Fibroblast of lung (primary cell): ENCODE data around the gene COL4A1. TPM values are rescaled to one million over a fixed set of nuclear protein-coding genes. Genes with fewer than 3 reads are reported as not detected.

Experiments used
- DNase-seq, 2 donors: peaks; one replicate each; pipeline versions ENCODE4 v3.0.0 to v3.0.0-alpha.2; 2010; ENCODE audit warnings: low read depth in 2 of 2
- H2AFZ ChIP-seq: 2 replicates; pipeline ENCODE4 v1.5.1; 2012; ENCODE audit warnings: low read length, control low read depth, inconsistent platforms
- H3K27ac ChIP-seq: 2 replicates; pipeline ENCODE4 v1.5.1; 2011; ENCODE audit warnings: low read length, control low read depth; ENCODE audit not compliant: insufficient read depth
- H3K27me3 ChIP-seq: 2 replicates; pipeline ENCODE4 v1.5.1; 2011; ENCODE audit warnings: mild to moderate bottlenecking, low read length; ENCODE audit not compliant: control insufficient read depth, insufficient read depth
- H3K36me3 ChIP-seq: 2 replicates; pipeline ENCODE4 v1.5.1; 2011; ENCODE audit warnings: low read length; ENCODE audit not compliant: control insufficient read depth, insufficient read depth
- H3K4me1 ChIP-seq: 2 replicates; pipeline ENCODE4 v1.5.1; 2011; ENCODE audit warnings: low read length; ENCODE audit not compliant: control insufficient read depth, insufficient read depth; ENCODE audit errors: extremely low read depth
- H3K4me2 ChIP-seq: 2 replicates; pipeline ENCODE4 v1.5.1; 2011; ENCODE audit warnings: low read length, control low read depth; ENCODE audit not compliant: insufficient read depth; ENCODE audit errors: extremely low read depth
- H3K4me3 ChIP-seq, 4 experiments: fragments of 200-600 bp in 1 of 4; sonication (generic) in 1 of 4; replicated peaks in 1 of 4; 2 replicates each; pipeline ENCODE4 v1.5.1; 2011 to 2016; ENCODE audit warnings: low read length in 4 of 4, low read depth in 3 of 4, mild to moderate bottlenecking in 3 of 4, control low read depth in 2 of 4, inconsistent platforms in 1 of 4, mixed read lengths in 1 of 4; ENCODE audit not compliant: insufficient read depth in 1 of 4; ENCODE audit errors: control extremely low read depth in 1 of 4
- H3K79me2 ChIP-seq: 2 replicates; pipeline ENCODE4 v1.5.1; 2012; ENCODE audit warnings: mild to moderate bottlenecking, low read length, inconsistent platforms; ENCODE audit not compliant: control insufficient read depth, insufficient read depth
- H3K9ac ChIP-seq: 2 replicates; pipeline ENCODE4 v1.5.1; 2011; ENCODE audit warnings: mild to moderate bottlenecking, low read length, control low read depth; ENCODE audit not compliant: insufficient read depth
- H3K9me3 ChIP-seq: 2 replicates; pipeline ENCODE4 v1.5.1; 2012; ENCODE audit warnings: low read depth, low read length; ENCODE audit not compliant: control insufficient read depth, insufficient read depth
- H4K20me1 ChIP-seq: 2 replicates; pipeline ENCODE4 v1.5.1; 2011; ENCODE audit warnings: low read length; ENCODE audit not compliant: control insufficient read depth, insufficient read depth; ENCODE audit errors: extremely low read depth
- CTCF ChIP-seq, 2 donors: IDR thresholded peaks in 1 of 2; conservative IDR thresholded peaks in 1 of 2; 1 replicate in 1 of 2; 2 replicates in 1 of 2; pipeline ENCODE4 v1.5.1; 2011 to 2012; ENCODE audit warnings: low read length in 2 of 2, control low read depth in 1 of 2, inconsistent platforms in 1 of 2, low read depth in 1 of 2, mild to moderate bottlenecking in 1 of 2
- EZH2 ChIP-seq: IDR thresholded peaks from 2 replicates; pipeline ENCODE4 v1.5.1; 2012; ENCODE audit warnings: low read length, control low read depth, mild to moderate bottlenecking; ENCODE audit errors: missing control alignments
- polyA plus RNA-seq, 2 donors: library from polyadenylated mRNA; depleted of rRNA in 1 of 2; stranded (reverse) in 1 of 2; unstranded in 1 of 2; fragments of >200 nt; gene quantifications; 2 replicates each; pipeline ENCODE4 v1.2.1, GENCODE V29; 2011 to 2012; ENCODE audit warnings: missing spikeins in 1 of 2
- total RNA-seq: library from RNA; depleted of rRNA; stranded (reverse); fragments of >200 nt; gene quantifications from 2 replicates; pipeline ENCODE4 v1.2.1, GENCODE V29; 2014

Gene COL4A1
- total and polyA plus RNA-seq, 2 donors (not counting 1 experiment from before 2014, with no cell fraction given) = 34.0 to 607 TPM

GRCh38 chr13:110161112-110161882 is 145.7 kb downstream of the COL4A1 start:
- Histone ChIP-seq H3K27me3 (no peaks in the 10 kb centered on the region), H3K9ac (no peak overlapping the region), H4K20me1 (no peaks in the 10 kb centered on the region), H3K4me2 (no peak overlapping the region), H3K27ac (no peak overlapping the region), H3K36me3 (peaks cover 8% of the 10 kb centered on the region), H3K4me3 (no peak overlapping the region), H2AFZ (no peak overlapping the region), H3K9me3 (no peaks in the 10 kb centered on the region), H3K4me1 (no peaks in the 10 kb centered on the region), H3K79me2 (no peaks in the 10 kb centered on the region)
- DNase-seq = no peak
- TF ChIP-seq EZH2 (no peak), CTCF (conservative IDR thresholded peaks at IDR 0.05 in 1 of 2, IDR thresholded peaks at IDR 0.05 in 1 of 2; ENCODE audit: low read depth in 1 of 2, low read length in 2 of 2) (no peak)

- Histone ChIP-seq H3K9ac (no peak overlapping the region), H3K27me3 (no peaks in the 10 kb centered on the region), H3K27ac (no peak overlapping the region), H3K4me1 (no peaks in the 10 kb centered on the region), H3K9me3 (no peaks in the 10 kb centered on the region), H3K4me2 (no peak overlapping the region), H3K79me2 (no peaks in the 10 kb centered on the region), H3K4me3 (no peak overlapping the region), H3K36me3 (peaks cover 8% of the 10 kb centered on the region), H2AFZ (no peak overlapping the region), H4K20me1 (no peaks in the 10 kb centered on the region)
- TF ChIP-seq EZH2 (no peak), CTCF (conservative IDR thresholded peaks at IDR 0.05 in 1 of 2, IDR thresholded peaks at IDR 0.05 in 1 of 2; ENCODE audit: low read depth in 1 of 2, low read length in 2 of 2) (no peak)
- DNase-seq = no peak
Observed at GRCh38 chr13:110158226-110158625, 148.7 kb downstream of the COL4A1 start.

- H3K4me1 ChIP-seq = no peaks in the 10 kb centered on the region
- H3K79me2 ChIP-seq = no peaks in the 10 kb centered on the region
- no peak overlapping the region for H2AFZ ChIP-seq
- no peaks in the 10 kb centered on the region for H3K27me3 ChIP-seq
- peaks cover 4% of the 10 kb centered on the region for H3K36me3 ChIP-seq
- no peak overlapping the region for H3K27ac ChIP-seq
- H3K9ac ChIP-seq = no peak overlapping the region
- no peaks in the 10 kb centered on the region for H3K9me3 ChIP-seq
- no peak overlapping the region for H3K4me3 ChIP-seq
- no peaks in the 10 kb centered on the region for H4K20me1 ChIP-seq
- DNase-seq = no peak
- TF ChIP-seq EZH2 (no peak), CTCF (conservative IDR thresholded peaks at IDR 0.05 in 1 of 2, IDR thresholded peaks at IDR 0.05 in 1 of 2; ENCODE audit: low read depth in 1 of 2, low read length in 2 of 2) (no peak)
- no peak overlapping the region for H3K4me2 ChIP-seq
Observed at GRCh38 chr13:110157718-110158117, 149.2 kb downstream of the COL4A1 start.
